ENCODE data around the gene FBXO9. TPM values are rescaled to one million over a fixed set of nuclear protein-coding genes. Genes with fewer than 3 reads are reported as not detected.

The FBXO9 gene
- total RNA-seq, 4 donors from 2014 or later, result 65.0 to 95.9 (median 82.3) TPM

DNA sequence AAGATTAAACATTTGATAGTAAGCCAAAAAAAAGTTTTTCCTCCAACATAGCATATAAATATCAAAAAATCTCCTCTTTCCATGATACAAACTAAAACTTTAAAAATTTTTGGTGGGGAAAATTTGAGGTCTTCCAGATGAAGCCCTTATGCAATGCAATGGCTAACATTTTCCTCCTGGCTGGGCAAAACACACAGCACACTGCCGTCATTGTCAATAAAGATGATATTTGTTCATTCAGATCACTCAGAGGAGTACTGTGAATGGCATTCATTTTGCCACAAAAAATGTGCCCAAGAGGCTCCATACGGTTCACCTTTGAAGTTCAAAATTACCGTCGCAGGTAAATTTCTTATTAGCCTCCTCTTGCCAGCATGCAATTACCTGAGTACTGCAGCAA, 33.9 kb upstream of the FBXO9 start:
- Histone ChIP-seq H3K9me3 (no peaks in the 10 kb centered on the region), H3K27ac (peak overlapping the region in 1 of 4 donors; percentile 9), H3K27me3 (no peaks in the 10 kb centered on the region), H3K36me3 (peaks cover 0 to 74% of the 10 kb centered on the region in 2 donors), H3K4me1 (peaks cover 9 to 34% (median 12%) of the 10 kb centered on the region in 3 donors), H3K4me3 (no peak overlapping the region)
- TF ChIP-seq POLR2AphosphoS5 (IDR thresholded peaks at IDR 0.05), result no peak
- TF ChIP-seq, protein P1, sequence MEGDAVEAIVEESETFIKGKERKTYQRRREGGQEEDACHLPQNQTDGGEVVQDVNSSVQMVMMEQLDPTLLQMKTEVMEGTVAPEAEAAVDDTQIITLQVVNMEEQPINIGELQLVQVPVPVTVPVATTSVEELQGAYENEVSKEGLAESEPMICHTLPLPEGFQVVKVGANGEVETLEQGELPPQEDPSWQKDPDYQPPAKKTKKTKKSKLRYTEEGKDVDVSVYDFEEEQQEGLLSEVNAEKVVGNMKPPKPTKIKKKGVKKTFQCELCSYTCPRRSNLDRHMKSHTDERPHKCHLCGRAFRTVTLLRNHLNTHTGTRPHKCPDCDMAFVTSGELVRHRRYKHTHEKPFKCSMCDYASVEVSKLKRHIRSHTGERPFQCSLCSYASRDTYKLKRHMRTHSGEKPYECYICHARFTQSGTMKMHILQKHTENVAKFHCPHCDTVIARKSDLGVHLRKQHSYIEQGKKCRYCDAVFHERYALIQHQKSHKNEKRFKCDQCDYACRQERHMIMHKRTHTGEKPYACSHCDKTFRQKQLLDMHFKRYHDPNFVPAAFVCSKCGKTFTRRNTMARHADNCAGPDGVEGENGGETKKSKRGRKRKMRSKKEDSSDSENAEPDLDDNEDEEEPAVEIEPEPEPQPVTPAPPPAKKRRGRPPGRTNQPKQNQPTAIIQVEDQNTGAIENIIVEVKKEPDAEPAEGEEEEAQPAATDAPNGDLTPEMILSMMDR (IDR thresholded peaks at IDR 0.05), result no peak
- TF ChIP-seq POLR2A (IDR thresholded peaks at IDR 0.05), result no peak
- no peak for TF ChIP-seq EP300 (IDR thresholded peaks at IDR 0.05)
- ATAC-seq, result no peak
- 88 to 92% methylated on average over 4 of the region's 4 CpGs for WGBS, 2 donors (ENCODE audit: low coverage in 1 of 2)

DNA sequence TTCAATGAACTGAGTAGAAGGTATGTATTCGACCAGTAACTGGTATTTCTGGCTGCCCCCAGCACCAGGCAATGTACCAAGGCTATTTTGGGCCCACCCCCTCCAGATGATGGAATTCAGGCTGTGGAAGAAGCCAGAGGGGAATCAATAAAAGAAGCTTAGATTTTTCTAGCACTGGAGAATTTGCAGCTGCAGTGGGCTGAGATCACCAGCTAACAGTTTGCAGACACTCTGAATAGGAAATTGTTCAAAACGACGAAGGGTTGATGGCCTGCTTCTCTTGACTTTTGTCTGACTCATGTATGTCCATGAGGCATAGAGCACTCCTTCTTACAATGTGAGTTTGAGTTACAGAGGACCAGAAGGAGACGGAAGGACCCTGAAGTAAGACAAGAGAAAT, 32.4 kb upstream of the FBXO9 start:
- Histone ChIP-seq H3K36me3 (peaks cover 0 to 72% of the 10 kb centered on the region in 2 donors), H3K27ac (peak overlapping the region; percentile 43 to 77 (median 59)), H3K4me3 (no peak overlapping the region), H3K4me1 (peaks cover 9 to 34% (median 12%) of the 10 kb centered on the region in 3 donors), H3K27me3 (no peaks in the 10 kb centered on the region), H3K9me3 (no peaks in the 10 kb centered on the region)
- no peak for TF ChIP-seq POLR2AphosphoS5 (IDR thresholded peaks at IDR 0.05)
- TF ChIP-seq, protein P1 (IDR thresholded peaks at IDR 0.05), result no peak
- no peak for TF ChIP-seq POLR2A (IDR thresholded peaks at IDR 0.05)
- TF ChIP-seq EP300 (IDR thresholded peaks at IDR 0.05), result no peak
- ATAC-seq, result no peak
- whole genome bisulfite sequencing, 2 donors (ENCODE audit: low coverage in 1 of 2), result 8 to 52% methylated on average over 1 to 4 of the region's 4 CpGs

GRCh38 chr6:53033764-53034163, 31.4 kb upstream of the FBXO9 start:
- Histone ChIP-seq H3K9me3 (no peaks in the 10 kb centered on the region), H3K36me3 (peaks cover 0 to 67% of the 10 kb centered on the region in 2 donors), H3K27ac (peak overlapping the region; percentile 43 to 77 (median 59)), H3K27me3 (no peaks in the 10 kb centered on the region), H3K4me3 (no peak overlapping the region), H3K4me1 (peaks cover 9 to 34% (median 12%) of the 10 kb centered on the region in 3 donors)
- TF ChIP-seq POLR2AphosphoS5 (IDR thresholded peaks at IDR 0.05) (peak; percentile 10), EP300 (IDR thresholded peaks at IDR 0.05) (no peak)
- WGBS, 2 donors (ENCODE audit: low coverage in 1 of 2), result 18 to 29% methylated on average over 2 to 4 of the region's 4 CpGs
- peak; percentile 77 for ATAC-seq

GRCh38 chr6:53035549-53036213, 29.5 kb upstream of the FBXO9 start:
- Histone ChIP-seq H3K4me1 (peaks cover 9 to 34% (median 12%) of the 10 kb centered on the region in 3 donors), H3K4me3 (no peak overlapping the region), H3K27ac (peak overlapping the region in 3 of 4 donors; percentile 44 to 65 (median 57)), H3K27me3 (no peaks in the 10 kb centered on the region), H3K9me3 (no peaks in the 10 kb centered on the region), H3K36me3 (peaks cover 3 to 67% of the 10 kb centered on the region in 2 donors)
- TF ChIP-seq POLR2AphosphoS5 (IDR thresholded peaks at IDR 0.05) (no peak), EP300 (IDR thresholded peaks at IDR 0.05) (no peak), POLR2A (IDR thresholded peaks at IDR 0.05) (no peak)
- TF ChIP-seq, protein P1 (IDR thresholded peaks at IDR 0.05), result no peak
- no peak for ATAC-seq
- 59 to 60% methylated on average over 3 to 6 of the region's 8 CpGs for WGBS, 2 donors (ENCODE audit: low coverage in 1 of 2)

DNA sequence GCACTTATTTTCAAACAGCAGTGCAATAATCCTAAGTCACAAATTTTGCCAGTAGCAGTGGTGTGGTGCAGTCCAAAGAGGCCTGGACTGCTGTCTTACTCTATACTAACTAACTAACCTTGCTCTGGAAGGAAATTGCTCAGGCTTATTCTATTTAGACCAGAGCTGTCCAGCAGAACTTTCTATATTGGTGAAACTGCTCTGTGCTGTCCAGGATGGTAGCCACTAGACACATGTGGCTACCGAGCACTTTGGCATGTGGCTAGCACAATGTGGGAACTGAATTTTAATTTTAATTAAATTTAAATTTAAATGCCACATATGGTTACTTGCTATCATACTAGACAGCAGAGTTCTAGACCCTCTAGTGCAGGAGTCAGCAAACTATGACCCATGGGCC, 27.1 kb upstream of the FBXO9 start:
- no peak for TF ChIP-seq POLR2A (IDR thresholded peaks at IDR 0.05)
- no peak for ATAC-seq
- peaks cover 3 to 58% of the 10 kb centered on the region in 2 donors for H3K36me3 ChIP-seq

DNA sequence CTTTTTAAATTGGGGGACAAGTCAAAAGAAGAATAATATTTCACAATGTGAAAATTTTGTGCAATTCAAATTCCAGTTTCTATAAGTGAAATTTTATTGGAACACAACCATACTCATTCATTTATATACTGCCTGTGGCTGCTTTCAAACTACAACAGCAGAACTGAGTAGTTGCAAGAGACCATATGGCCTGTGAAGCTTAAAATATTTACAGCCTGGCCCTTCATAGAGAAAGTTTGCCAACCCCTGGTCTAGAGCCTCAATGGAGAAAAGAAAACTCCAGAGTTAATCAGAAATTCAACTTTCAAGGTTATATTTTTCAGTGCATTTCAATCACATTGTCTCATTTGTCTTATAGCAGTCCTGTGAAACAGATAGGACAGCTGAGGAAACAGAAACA, 26.6 kb upstream of the FBXO9 start:
- no peak overlapping the region for H3K27ac ChIP-seq
- H3K4me1 ChIP-seq, result peaks cover 13 to 49% (median 17%) of the 10 kb centered on the region in 3 donors
- H3K27me3 ChIP-seq, result no peaks in the 10 kb centered on the region
- no peak overlapping the region for H3K4me3 ChIP-seq
- TF ChIP-seq EP300 (IDR thresholded peaks at IDR 0.05) (no peak), POLR2A (IDR thresholded peaks at IDR 0.05) (no peak), POLR2AphosphoS5 (IDR thresholded peaks at IDR 0.05) (no peak)
- TF ChIP-seq, protein P1 (IDR thresholded peaks at IDR 0.05), result no peak
- no peaks in the 10 kb centered on the region for H3K9me3 ChIP-seq
- no peak for ATAC-seq
- H3K36me3 ChIP-seq, result peaks cover 3 to 58% of the 10 kb centered on the region in 2 donors

More for the DNA sequence above, 27.1 kb upstream of the FBXO9 start:
- no peaks in the 10 kb centered on the region for H3K9me3 ChIP-seq
- H3K27me3 ChIP-seq, result no peaks in the 10 kb centered on the region
- peaks cover 17 to 49% (median 18%) of the 10 kb centered on the region in 3 donors for H3K4me1 ChIP-seq
- 83 to 100% methylated on average over 1 of the region's 1 CpG for WGBS, 2 donors (ENCODE audit: low coverage in 1 of 2)
- no peak overlapping the region for H3K27ac ChIP-seq
- no peak overlapping the region for H3K4me3 ChIP-seq
